ENCODE measurements around the gene HOXC5. TPM values are rescaled to one million over a fixed set of nuclear protein-coding genes. Genes with fewer than 3 reads are reported as not detected.

The HOXC5 gene
- total RNA-seq, 4 donors from 2014 or later: 0.27 TPM; not detected in 3

GRCh38 chr12:54052438-54053002 lies 19.7 kb downstream of the HOXC5 start:
- intact Hi-C loops (cut with DNase I): no loop called here
- Histone ChIP-seq H3K4me1 (peaks cover 0 to under 1% of the 10 kb centered on the region in 2 donors), H3K27ac (no peak overlapping the region), H3K36me3 (no peaks in the 10 kb centered on the region), H3K9me3 (no peaks in the 10 kb centered on the region), H3K4me3 (replicated peaks in 1 of 3) (no peak overlapping the region), H3K27me3 (peaks cover 52% of the 10 kb centered on the region)
- WGBS, 2 donors: 8 to 9% methylated on average over 10 of the region's 10 CpGs
- TF ChIP-seq CTCF (IDR thresholded peaks at IDR 0.05) (no peak), POLR2A (IDR thresholded peaks at IDR 0.05) (no peak)
- no peak for DNase-seq

GRCh38 chr12:54053003-54053750 lies 20.3 kb downstream of the HOXC5 start:
- H3K27me3 ChIP-seq: peaks cover 50% of the 10 kb centered on the region
- H3K9me3 ChIP-seq: no peaks in the 10 kb centered on the region
- intact Hi-C loops (cut with DNase I): no loop called here
- WGBS, 2 donors: 3 to 4% methylated on average over 12 to 13 of the region's 22 CpGs
- no peaks in the 10 kb centered on the region for H3K4me1 ChIP-seq
- no peak overlapping the region for H3K4me3 ChIP-seq (replicated peaks in 1 of 3)
- no peak for DNase-seq
- no peaks in the 10 kb centered on the region for H3K36me3 ChIP-seq
- H3K27ac ChIP-seq: no peak overlapping the region
- TF ChIP-seq POLR2A (IDR thresholded peaks at IDR 0.05): no peak
- TF ChIP-seq CTCF (IDR thresholded peaks at IDR 0.05): no peak

GRCh38 chr12:54053751-54054741 lies 21.2 kb downstream of the HOXC5 start, which contains the start of gene HOXC4:
Gene HOXC4 (plus strand): TSS chr12:54053835. CDS start chr12:54053923, 88 bp downstream.
- Histone ChIP-seq H3K36me3 (no peaks in the 10 kb centered on the region), H3K4me3 (replicated peaks in 1 of 3) (peak within 1 kb of the TSS in 2 of 3 donors; percentile 11), H3K27me3 (peaks cover 50% of the 10 kb centered on the region), H3K4me1 (no peaks in the 10 kb centered on the region), H3K9me3 (no peaks in the 10 kb centered on the region), H3K27ac (no peak within 1 kb of the TSS)
- TF ChIP-seq POLR2A (IDR thresholded peaks at IDR 0.05): no peak
- no peak for TF ChIP-seq CTCF (IDR thresholded peaks at IDR 0.05)
- intact Hi-C loops (cut with DNase I): no loop called here
- no peak for DNase-seq
- WGBS, 2 donors: 7 to 9% methylated on average over 40 to 49 of the region's 52 CpGs

- H3K27me3 ChIP-seq: peaks cover 43% of the 10 kb centered on the region
- H3K4me1 ChIP-seq: no peaks in the 10 kb centered on the region
- intact Hi-C loops (cut with DNase I): no loop called here
- no peaks in the 10 kb centered on the region for H3K36me3 ChIP-seq
- H3K9me3 ChIP-seq: no peaks in the 10 kb centered on the region
- H3K4me3 ChIP-seq (replicated peaks in 1 of 3): no peak overlapping the region
- H3K27ac ChIP-seq: no peak overlapping the region
- no peak for TF ChIP-seq CTCF (IDR thresholded peaks at IDR 0.05)
- no peak for DNase-seq
- 8 to 12% methylated on average over 24 of the region's 24 CpGs for WGBS, 2 donors
Observed at GRCh38 chr12:54054742-54055194, 21.9 kb downstream of the HOXC5 start.
